GM10847 (cell line): ENCODE results near the gene RNU5D-1.

Source experiments
- POLR2A ChIP-seq: IDR thresholded peaks from 2 replicates; pipeline ENCODE4 v1.6.1; 2011; ENCODE audit not compliant: insufficient read length; ENCODE audit errors: extremely low read depth

RNU5D-1 gene

DNA sequence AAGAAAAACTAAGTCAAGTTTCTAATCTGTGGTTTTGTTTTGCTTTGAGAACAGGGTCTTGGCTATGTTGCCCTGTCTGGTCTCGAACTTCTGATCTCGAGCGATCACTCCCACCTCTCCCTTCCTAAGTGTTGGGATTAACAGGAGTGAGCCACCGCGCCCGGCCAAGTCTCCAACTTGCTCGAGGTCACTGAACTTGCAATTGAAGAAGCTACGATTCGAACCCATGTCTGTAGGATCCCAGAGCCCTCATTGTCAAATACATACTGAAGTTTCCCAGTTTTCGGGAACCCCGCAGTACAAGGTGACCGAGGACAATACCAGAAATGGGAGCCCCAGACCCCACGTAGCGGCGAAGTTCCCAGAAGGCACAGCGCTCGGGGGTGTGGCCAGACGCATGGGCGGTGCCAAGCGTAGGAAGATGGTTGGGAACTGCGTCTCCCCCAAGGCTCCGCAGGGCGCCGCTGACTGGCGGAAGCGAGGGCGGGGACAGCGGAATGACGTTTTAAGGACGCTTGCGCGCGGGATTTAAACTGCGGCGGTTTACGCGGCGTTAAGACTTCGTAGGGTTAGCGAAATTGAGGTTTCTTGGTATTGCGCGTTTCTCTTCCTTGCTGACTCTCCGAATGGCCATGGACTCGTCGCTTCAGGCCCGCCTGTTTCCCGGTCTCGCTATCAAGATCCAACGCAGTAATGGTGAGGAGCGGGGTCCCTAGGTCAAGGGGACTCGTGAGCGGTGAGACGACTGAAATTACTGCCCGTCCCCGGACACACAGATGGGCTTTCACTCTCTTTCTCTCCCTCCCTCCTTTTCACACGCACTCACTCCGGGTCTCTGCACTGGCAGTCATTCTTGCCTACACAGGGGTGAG is 8.6 kb upstream of the RNU5D-1 start, which contains the start of gene KIF2C:
Gene KIF2C (plus strand): TSS at position 531 of the 872 bp plus-strand sequence. CDS start 96 bp downstream, at position 627.
- TF ChIP-seq POLR2A: peak; percentile 85

DNA sequence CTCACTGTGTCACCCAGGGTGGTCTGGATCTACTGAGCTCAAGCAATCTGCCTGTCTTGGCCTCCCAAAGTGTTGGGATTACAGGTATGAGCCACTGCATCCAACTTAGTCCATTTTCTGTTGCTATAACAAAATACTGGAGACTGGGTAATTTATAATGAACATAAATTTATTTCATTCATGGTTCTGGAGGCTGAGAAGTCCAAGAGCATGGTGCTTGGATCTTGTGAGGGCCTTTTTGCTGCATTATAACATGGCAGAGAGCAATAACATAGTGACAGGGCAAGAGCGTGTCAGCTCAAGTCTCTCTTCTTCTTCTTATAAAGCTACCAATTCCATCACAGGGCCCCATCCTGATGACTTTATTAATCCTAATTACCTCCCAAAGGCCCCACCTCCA is 5.0 kb upstream of the RNU5D-1 start:
- no peak for TF ChIP-seq POLR2A

DNA sequence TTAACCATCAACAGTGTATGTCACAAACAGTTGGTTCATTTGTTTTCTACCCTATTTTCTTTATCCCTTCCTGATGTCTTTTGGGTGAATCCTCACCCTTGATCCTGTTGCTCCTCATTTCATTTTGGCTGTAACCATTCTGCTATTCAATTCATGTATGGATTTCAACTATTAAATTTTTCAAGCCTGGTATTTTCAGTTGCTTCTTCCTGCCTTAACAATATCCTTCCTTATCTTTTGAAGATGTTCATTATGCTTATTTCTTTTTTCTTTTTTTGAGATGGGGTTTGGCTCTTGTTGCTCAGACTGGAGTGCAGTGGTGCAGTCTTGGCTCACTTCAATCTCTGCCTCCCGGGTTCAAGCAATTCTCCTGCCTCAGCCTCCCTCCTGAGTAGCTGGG is 2.8 kb upstream of the RNU5D-1 start:
- no peak for TF ChIP-seq POLR2A

GRCh38 chr1:44733365-44733764 is 2.4 kb upstream of the RNU5D-1 start:
- no peak for TF ChIP-seq POLR2A

- no peak for TF ChIP-seq POLR2A
Measured at GRCh38 chr1:44724955-44725698, 5.8 kb downstream of the RNU5D-1 start.

DNA sequence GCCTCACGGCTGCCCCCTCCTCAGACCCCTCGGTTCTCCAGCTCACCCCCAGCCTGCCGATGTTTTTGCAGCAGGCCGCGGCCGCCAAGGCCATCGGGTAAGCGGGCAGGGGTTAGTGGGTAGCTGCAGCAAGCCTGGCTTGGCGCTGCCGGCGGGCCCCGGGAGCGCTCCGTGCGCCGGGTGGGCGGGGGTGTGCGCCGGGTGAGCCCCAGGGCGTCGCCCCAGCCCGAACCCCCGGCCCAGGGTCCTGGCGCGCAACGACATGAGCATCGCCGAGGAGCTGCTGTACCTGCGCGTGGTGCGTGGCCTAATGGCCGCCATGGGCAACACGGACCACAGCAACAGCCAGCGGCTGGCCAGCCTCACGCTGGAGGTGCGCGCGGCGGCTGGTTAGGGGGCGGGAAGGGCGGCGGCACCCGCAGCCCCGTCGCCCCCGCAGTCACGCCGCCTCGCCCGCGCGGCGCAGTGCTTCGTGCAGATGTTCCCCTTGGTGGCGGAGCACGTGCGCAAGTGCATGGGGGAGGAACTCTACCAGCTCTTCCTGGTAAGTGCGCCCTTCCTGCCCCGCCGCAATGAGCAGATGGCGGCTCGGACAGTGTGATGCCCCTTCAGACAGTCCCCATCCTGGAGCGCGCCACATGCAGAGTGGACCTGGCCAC is 6.5 kb downstream of the RNU5D-1 start:
- TF ChIP-seq POLR2A: no peak

DNA sequence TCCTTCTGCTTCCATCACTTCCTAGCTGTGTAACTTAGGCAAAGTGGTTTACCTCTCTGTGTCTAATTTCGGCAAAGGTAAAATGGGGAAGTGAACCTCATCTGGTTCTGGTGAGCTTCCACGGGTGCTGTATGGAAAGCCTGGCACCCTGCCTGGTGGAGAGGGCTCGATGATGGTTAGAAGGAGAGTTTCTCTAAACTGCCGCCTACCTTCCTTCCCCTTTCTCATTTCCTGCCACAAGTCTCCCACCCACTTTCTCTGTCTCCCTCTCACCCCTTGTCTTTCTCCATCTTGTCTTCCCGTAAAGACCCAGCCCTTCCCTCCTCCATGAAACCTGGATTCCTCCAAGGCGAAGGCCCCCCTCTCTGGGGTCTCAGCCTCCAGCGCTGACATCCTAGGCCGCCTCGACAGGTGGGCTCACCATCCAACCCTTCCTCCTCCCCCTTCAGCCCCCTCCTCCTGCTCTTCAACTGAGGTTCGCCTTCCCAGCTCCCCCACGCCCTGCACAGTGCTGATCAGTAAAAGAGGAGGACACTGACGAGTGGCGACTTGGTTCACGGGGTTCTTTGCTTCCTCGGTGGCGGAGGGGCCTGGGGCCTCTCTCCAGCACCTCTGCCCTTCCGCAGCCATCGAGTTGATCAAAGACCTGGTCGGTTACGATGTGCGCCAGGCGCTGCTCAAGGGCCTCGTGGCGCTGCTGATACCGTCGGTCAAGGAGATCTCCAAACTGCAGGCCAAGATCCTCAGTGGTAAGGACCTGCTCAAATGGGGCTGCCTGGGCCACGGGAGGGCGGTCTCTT is 7.3 kb downstream of the RNU5D-1 start:
- TF ChIP-seq POLR2A: no peak

- no peak for TF ChIP-seq POLR2A
Measured at GRCh38 chr1:44723064-44723463, 7.9 kb downstream of the RNU5D-1 start.

- peak; percentile 100 for TF ChIP-seq POLR2A
Measured at GRCh38 chr1:44721485-44722361, 9.2 kb downstream of the RNU5D-1 start.

DNA sequence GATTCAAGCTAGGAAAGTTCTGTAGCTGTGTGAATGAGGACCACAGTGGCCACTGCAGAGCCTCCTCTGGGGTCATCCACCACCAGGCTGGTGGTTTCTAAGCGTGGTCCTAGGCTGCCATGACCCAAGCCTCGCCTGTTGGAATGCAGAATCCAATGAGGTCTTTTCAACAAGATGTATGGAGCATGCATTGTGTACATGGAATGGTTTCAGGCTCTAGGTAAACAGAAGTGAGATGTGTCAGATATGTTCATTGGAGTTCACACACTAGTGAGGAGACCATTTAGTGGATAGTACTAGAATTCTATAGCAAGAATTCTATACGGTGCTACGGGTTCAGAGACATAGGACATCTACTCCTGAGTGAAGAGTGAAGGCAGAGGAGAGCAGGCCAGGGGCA is 10.7 kb downstream of the RNU5D-1 start:
- TF ChIP-seq POLR2A: no peak

- TF ChIP-seq POLR2A: no peak
Measured at GRCh38 chr1:44719318-44719717, 11.7 kb downstream of the RNU5D-1 start.

GRCh38 chr1:44718091-44718490 is 12.9 kb downstream of the RNU5D-1 start:
- no peak for TF ChIP-seq POLR2A

DNA sequence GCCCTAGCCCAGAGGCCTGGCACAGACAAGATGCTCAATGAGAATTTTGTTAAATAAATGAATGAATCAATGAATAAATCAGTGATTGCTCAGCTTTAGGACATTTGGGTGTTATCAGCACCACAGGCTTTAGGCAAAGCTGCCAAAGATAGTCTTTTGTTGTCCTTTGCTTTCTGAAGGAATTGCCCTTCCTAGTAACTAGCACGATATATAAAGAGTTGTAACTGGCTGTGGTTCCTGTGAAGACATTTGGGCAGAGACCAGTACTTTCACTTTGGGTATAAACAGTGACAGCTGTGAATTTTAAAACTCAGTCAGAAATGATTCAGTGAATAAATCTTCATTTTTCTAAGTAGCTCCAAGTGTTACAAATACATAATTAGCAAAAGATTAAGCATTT is 13.3 kb downstream of the RNU5D-1 start:
- TF ChIP-seq POLR2A: no peak

DNA sequence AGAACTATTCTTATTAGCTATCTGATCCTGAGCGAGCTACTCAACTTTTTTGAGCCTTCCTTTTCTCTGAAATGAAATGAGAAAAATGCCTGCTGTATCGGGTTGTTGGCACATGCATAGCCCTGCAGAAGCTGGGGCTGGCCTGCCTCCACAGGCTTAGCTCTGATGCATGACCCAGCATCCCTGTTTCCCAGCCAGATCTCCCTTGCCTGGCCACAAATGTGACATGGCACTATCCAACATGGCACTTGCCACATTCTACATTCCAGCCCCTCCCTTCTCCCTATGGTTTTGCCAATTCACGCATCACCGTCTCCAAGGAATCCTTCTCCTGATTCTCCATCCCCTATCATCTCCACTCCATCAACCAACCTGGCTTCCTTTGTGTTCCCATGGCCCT is 13.8 kb downstream of the RNU5D-1 start:
- no peak for TF ChIP-seq POLR2A
